HG02870 (cell line): ENCODE measurements around the gene PRKCQ.

Source experiments
- ATAC-seq: cut with Tn5 transposase; IDR thresholded peaks from one replicate; pipeline ENCODE4 v1.9.1; 2021; ENCODE audit warnings: mild to moderate bottlenecking, moderate library complexity; ENCODE audit not compliant: unreplicated experiment

The PRKCQ gene

GRCh38 chr10:6528198-6528950 is 51.7 kb downstream of the PRKCQ start:
- no peak for ATAC-seq

- no peak for ATAC-seq
Measured at GRCh38 chr10:6525599-6526165, 54.4 kb downstream of the PRKCQ start.

DNA sequence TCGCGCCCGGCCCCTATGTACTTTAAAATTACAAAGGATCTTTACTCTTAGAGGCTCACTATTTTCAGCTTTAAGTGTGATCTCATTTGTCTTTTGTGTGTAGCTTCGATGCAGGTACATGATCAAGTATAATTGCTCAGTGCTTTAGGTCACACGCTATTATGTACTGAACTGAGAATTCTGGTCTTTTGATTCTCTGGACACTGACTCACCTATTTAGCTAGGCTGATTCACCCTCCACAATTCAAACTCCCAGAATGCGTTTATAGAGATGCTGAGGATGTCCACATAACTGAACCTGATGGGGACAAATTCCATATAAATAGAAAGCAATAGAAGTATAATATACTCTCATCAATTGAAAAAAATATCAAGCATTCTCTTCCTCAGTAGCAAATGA is 57.8 kb downstream of the PRKCQ start:
- no peak for ATAC-seq

DNA sequence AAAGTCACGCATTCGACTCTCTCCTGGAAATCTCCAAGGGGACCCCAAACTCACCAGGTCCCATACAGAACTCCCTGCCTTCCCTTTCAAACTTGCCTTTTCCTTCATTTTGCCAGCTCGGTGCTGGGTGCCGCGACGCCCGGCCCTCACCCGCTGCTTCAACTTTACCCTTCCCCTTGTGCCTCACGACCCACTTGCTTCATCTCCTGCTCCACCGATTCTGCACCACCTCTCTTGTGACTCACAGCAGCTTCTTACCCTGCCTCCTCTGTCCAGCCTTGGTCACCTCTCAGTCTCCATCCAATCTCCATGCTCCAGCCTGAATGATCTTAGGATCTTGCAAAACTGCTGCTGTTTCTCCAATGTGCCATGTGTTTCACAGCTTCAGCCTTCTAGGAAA is 59.9 kb downstream of the PRKCQ start:
- no peak for ATAC-seq

DNA sequence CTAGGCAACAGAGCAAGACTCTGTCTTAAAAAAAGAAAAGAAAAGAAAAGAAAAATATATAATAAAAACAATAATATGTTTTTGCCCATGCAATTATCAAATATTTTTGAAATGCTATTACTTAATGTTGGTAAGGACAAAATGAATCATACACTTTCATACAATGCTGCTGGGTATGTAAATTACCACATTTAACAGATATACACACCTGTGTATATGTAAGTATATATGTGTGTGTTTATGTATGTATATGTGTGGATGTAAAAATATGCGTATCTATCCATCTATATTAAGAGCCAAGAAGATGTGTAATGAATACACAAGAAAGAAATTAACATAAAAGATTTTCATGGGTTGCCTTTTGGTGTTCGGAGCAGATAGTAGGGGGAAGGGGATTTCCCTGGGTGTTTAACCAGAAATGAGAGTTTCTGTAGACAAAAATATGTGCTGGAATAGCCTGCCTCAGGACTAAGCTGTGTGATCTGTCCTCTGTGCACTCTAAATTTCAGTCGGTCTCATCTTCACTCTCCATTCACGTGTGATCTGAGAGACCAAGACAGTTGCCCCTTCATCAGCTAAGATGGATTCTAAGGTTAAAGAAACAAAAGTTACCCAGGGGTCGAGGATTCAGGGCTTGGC is 61.2 kb downstream of the PRKCQ start:
- ATAC-seq, result no peak

- no peak for ATAC-seq
Measured at GRCh38 chr10:6516929-6517284, 63.2 kb downstream of the PRKCQ start.

- ATAC-seq, result no peak
Measured at GRCh38 chr10:6516281-6516928, 63.7 kb downstream of the PRKCQ start.

GRCh38 chr10:6514844-6515780 is 65.0 kb downstream of the PRKCQ start:
- no peak for ATAC-seq

DNA sequence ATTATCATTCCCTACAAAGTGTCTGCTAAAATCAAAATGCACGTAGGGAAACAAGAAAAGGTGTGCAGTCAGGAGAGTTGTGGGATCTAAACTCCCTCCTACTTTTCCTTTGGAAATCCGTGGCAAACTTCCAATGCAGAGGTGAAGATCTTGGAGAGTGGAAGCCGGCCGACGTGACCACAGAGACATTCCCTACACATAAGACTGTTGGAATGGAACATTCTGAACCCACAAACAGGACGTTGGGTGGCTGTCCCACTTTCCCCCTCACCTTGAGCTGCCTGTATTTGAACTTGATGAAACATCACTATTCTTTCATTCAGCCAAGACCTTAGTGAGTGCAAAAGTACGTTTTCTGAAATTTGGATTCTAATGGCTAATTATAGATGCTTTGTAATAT is 65.9 kb downstream of the PRKCQ start:
- no peak for ATAC-seq

- no peak for ATAC-seq
Measured at GRCh38 chr10:6513476-6513875, 66.6 kb downstream of the PRKCQ start.

DNA sequence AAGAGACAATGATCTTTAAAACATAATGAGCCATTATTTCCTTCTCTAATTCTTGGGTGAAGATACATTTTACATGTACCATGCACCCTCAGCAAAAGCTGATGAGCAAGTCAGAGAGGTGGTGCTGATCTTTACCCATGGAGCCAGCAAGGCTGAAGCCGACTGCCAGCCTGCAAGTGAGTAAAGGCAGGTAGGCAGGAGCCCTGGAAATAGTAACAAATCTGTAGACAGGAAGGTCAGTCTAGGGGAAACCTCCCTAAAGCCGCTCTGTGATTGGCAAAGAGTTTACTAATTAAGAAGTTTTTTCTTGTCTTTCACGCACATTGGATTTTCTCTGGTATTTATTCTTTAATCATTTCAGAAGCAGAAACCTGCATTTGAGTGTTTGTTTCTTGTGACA is 67.9 kb downstream of the PRKCQ start:
- no peak for ATAC-seq

GRCh38 chr10:6511347-6511746 is 68.7 kb downstream of the PRKCQ start:
- no peak for ATAC-seq

- ATAC-seq, result peak; percentile 72
Measured at GRCh38 chr10:6507311-6507710, 72.8 kb downstream of the PRKCQ start.

- no peak for ATAC-seq
Measured at GRCh38 chr10:6505300-6505699, 74.8 kb downstream of the PRKCQ start.

DNA sequence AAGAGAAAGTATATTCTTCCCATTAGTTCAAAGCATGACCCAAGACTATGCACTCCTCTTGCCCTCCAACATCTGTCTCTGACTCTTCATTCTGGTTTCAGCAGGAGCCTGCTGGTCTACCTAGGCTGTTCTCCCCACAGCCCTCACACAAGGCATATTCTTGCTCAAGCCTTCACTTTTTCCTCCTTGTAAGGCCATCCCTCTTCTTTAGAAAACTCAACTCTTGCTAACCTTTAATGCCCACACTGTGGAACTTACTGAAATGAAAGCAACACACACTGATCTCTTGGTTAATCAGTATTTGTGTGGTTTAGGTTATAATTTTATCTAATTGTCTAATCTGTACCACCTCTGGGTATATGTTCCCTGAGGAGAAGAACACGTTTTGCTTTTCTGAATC is 75.8 kb downstream of the PRKCQ start:
- ATAC-seq, result no peak

DNA sequence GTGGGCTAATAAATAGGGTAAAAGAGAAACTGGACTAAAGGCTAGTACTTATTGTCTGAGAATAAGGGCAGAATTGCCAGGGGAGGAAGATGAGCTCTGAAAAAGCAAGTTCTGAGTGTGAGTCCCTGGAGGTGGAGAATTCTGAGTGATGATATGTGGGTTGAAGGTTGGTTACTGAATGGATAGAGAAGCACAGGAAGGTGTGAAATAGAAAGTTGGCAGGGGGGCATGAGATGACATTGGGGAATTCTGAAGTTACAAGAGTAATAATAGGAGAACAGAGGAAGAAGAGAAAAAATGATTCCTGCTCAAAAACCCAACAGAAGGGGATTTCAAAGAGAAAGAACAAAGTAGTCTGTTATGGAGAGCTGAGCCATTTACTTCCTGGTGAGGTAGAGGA is 76.9 kb downstream of the PRKCQ start:
- ATAC-seq, result no peak

- ATAC-seq, result no peak
Measured at GRCh38 chr10:6501931-6502330, 78.1 kb downstream of the PRKCQ start.

DNA sequence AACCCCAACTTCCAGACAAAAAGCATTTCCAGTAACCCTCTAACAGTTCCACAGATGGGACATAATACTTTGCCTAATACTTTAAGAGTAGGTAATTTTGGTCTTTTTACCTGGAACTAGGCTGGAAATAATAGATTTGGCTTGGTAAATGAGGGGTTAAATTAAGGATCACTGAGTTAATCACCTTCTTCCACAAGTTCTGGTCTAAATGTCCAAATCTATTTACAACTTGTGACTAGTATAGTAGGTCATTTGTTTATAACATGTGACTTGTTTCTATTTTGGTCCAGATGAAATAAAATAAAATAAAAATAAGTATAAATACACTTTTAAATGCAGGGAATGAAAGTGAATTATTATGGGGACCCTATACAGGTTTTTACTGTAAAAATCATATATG is 80.1 kb downstream of the PRKCQ start:
- no peak for ATAC-seq

- ATAC-seq, result no peak
Measured at GRCh38 chr10:6498771-6499170, 81.3 kb downstream of the PRKCQ start.

DNA sequence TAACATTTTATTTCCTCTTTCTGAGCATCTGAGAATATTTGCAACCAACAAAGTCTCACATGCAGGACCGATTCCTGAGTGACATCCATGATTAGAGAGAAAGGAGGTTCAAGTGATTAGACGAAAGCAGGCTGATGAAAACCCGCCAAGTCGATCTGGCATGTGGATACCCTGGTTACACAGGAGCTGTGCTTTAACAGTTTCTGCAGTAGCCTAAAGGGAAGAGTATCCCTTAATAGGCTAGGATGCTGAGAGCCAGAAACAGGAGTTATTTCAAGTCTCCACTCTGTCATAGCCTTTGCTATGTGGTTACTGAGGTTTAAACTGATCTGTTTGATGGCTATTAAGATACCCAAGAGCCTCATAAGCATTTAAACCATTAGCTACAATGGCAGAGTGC is 82.5 kb downstream of the PRKCQ start:
- ATAC-seq, result no peak
